ENCODE results near the gene EPB41L1.

EPB41L1 gene

GRCh38 chr20:36155991-36156390 lies 1.5 kb downstream of the EPB41L1 start:
- no peak for DNase-seq

GRCh38 chr20:36157610-36158009 lies 3.1 kb downstream of the EPB41L1 start:
- no peak for DNase-seq

- DNase-seq: no peak
Measured at GRCh38 chr20:36158160-36158741, 3.7 kb downstream of the EPB41L1 start.

GRCh38 chr20:36159833-36160232 lies 5.3 kb downstream of the EPB41L1 start:
- DNase-seq: no peak

GRCh38 chr20:36162272-36162966 lies 7.9 kb downstream of the EPB41L1 start:
- DNase-seq: no peak

GRCh38 chr20:36167902-36168503 lies 13.5 kb downstream of the EPB41L1 start:
- DNase-seq: no peak

- DNase-seq: no peak
Measured at GRCh38 chr20:36170542-36171215, 16.1 kb downstream of the EPB41L1 start.

GRCh38 chr20:36173451-36173933 lies 19.0 kb downstream of the EPB41L1 start:
- DNase-seq: no peak

GRCh38 chr20:36175016-36175415 lies 20.5 kb downstream of the EPB41L1 start:
- no peak for DNase-seq

GRCh38 chr20:36175475-36175995 lies 21.0 kb downstream of the EPB41L1 start:
- no peak for DNase-seq

- DNase-seq: no peak
Measured at GRCh38 chr20:36177716-36178115, 23.2 kb downstream of the EPB41L1 start.

- DNase-seq: no peak
Measured at GRCh38 chr20:36179170-36179945, 24.8 kb downstream of the EPB41L1 start.

GRCh38 chr20:36180323-36180722 lies 25.8 kb downstream of the EPB41L1 start:
- no peak for DNase-seq

GRCh38 chr20:36181934-36182603 lies 27.5 kb downstream of the EPB41L1 start:
- DNase-seq: no peak

GRCh38 chr20:36182604-36183154 lies 28.1 kb downstream of the EPB41L1 start:
- no peak for DNase-seq

GRCh38 chr20:36183155-36183944 lies 28.8 kb downstream of the EPB41L1 start:
- DNase-seq: no peak

GRCh38 chr20:36184816-36185776 lies 30.6 kb downstream of the EPB41L1 start:
- DNase-seq: no peak

- no peak for DNase-seq
Measured at GRCh38 chr20:36193977-36194712, 39.6 kb downstream of the EPB41L1 start.

GRCh38 chr20:36196676-36197075 lies 42.1 kb downstream of the EPB41L1 start:
- no peak for DNase-seq

Measured in NCI-H2081 treated with DMSO at 0.1 percent for 48 hours (cell line).